Measurements from ENCODE around the gene PRR33. TPM values are rescaled to one million over a fixed set of nuclear protein-coding genes. Genes with fewer than 3 reads are reported as not detected.
"Not testable (repeated sequence)": the region's sequence is repeated elsewhere in the genome, so short reads cannot be mapped to it uniquely, and the experiment has no call there.

PRR33 gene
- total RNA-seq, 1 donor from 2014 or later: not detected

DNA sequence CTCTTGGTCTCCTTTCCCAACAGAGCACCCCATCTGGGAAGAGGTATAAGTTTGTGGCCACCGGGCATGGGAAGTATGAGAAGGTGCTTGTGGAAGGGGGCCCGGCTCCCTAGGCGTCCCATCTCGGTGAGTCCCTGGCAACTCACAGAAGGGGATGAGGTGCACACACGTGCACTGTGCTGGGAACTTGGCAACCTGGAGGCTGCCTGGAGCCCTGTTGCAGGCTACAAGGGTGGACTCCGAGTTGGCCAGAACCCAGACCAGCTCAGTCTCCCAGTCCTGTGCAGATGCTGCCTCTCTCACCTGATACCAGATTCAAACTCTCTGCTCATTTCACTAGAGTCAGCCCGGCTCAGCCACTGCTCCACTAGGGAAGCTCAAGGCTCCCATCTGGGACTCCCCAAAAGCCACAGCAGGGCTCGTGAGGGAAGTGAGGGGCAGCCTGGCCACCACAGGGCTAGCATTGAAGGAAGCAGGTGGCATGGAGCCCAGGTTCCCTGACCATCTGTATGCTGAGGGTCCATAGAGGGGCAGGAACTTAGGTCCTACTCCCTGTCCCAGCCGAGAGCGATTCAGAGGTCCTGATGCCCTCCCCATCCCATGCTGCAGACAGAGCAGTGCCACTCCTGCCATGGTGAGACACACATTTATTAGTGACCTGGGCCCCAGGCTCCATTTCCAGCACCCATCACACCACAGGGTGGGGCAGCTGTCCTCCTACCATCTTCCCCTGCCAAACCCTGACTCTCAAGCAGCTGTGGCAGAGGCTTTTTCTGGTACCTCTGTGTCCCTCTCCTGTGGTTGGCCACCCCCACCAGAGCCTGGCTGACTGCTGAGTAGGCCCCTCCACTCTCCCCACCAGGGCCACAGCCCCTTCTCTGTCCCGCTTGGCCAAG, 4.0 kb downstream of the PRR33 start:
- Histone ChIP-seq H3K4me1 (ENCODE audit: insufficient read depth, low read length) (no peaks in the 10 kb centered on the region), H2AFZ (ENCODE audit: low read depth, low read length) (no peak overlapping the region), H3K36me3 (ENCODE audit: insufficient read depth, low read length) (no peaks in the 10 kb centered on the region), H3K9me3 (ENCODE audit: insufficient read depth, low read depth, low read length) (no peaks in the 10 kb centered on the region), H3K4me2 (ENCODE audit: low read length) (no peak overlapping the region), H3K9ac (ENCODE audit: low read length) (no peak overlapping the region), H3K27me3 (ENCODE audit: insufficient read depth, low read length) (peaks cover 2% of the 10 kb centered on the region), H3K4me3 (ENCODE audit: insufficient read depth, low read depth, low read length) (no peak overlapping the region), H4K20me1 (ENCODE audit: insufficient read depth, low read length) (no peaks in the 10 kb centered on the region), H3K27ac (ENCODE audit: low read depth, low read length) (no peak overlapping the region), H3K79me2 (ENCODE audit: insufficient read depth, low read length) (no peaks in the 10 kb centered on the region)
- TF ChIP-seq EZH2 (IDR thresholded peaks at IDR 0.05; ENCODE audit: insufficient read depth, low read length): no peak
- TF ChIP-seq, protein P1, sequence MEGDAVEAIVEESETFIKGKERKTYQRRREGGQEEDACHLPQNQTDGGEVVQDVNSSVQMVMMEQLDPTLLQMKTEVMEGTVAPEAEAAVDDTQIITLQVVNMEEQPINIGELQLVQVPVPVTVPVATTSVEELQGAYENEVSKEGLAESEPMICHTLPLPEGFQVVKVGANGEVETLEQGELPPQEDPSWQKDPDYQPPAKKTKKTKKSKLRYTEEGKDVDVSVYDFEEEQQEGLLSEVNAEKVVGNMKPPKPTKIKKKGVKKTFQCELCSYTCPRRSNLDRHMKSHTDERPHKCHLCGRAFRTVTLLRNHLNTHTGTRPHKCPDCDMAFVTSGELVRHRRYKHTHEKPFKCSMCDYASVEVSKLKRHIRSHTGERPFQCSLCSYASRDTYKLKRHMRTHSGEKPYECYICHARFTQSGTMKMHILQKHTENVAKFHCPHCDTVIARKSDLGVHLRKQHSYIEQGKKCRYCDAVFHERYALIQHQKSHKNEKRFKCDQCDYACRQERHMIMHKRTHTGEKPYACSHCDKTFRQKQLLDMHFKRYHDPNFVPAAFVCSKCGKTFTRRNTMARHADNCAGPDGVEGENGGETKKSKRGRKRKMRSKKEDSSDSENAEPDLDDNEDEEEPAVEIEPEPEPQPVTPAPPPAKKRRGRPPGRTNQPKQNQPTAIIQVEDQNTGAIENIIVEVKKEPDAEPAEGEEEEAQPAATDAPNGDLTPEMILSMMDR (IDR thresholded peaks at IDR 0.05; ENCODE audit: insufficient read depth, low read depth, low read length): no peak
- peaks cover 18% of the 10 kb centered on the region for H3K27me3 Mint-ChIP-seq (ENCODE audit: low read depth, unreplicated experiment)
- no peak overlapping the region for H3K27ac Mint-ChIP-seq (ENCODE audit: unreplicated experiment)
- FAIRE-seq: no peak
- H3K4me1 Mint-ChIP-seq (ENCODE audit: low read depth, unreplicated experiment): no peaks in the 10 kb centered on the region
- no peak for DNase-seq (ENCODE audit: low read depth)
- no peaks in the 10 kb centered on the region for H3K36me3 Mint-ChIP-seq (ENCODE audit: low read depth, unreplicated experiment)
- no peak overlapping the region for H3K4me3 Mint-ChIP-seq (ENCODE audit: unreplicated experiment)
- no peaks in the 10 kb centered on the region for H3K9me3 Mint-ChIP-seq (ENCODE audit: unreplicated experiment)

DNA sequence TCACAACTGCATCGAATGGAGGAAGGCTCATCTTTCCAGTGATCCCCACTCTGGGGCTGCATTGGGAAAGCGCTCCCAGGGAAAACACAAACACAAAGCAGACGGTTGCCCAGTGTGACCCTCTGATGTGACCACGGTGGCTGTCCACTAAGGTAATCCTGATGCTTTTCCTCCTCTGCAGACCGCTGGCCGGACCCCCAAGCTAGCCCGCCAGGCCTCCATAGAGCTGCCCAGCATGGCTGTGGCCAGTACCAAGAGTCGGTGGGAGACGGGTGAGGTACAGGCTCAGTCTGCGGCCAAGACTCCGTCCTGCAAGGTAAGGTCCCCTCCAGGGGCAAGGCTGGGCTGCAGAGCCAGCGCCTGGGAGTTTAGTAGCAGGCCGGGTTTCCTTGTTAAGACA, 5.1 kb downstream of the PRR33 start:
- not testable (repeated sequence) for H3K4me3 Mint-ChIP-seq (ENCODE audit: unreplicated experiment); H3K9me3 ChIP-seq (ENCODE audit: insufficient read depth, low read depth, low read length); H3K9ac ChIP-seq (ENCODE audit: low read length); H3K4me1 ChIP-seq (ENCODE audit: insufficient read depth, low read length); H3K36me3 Mint-ChIP-seq (ENCODE audit: low read depth, unreplicated experiment); H3K4me3 ChIP-seq (ENCODE audit: insufficient read depth, low read depth, low read length); H3K27ac Mint-ChIP-seq (ENCODE audit: unreplicated experiment); H4K20me1 ChIP-seq (ENCODE audit: insufficient read depth, low read length); H3K36me3 ChIP-seq (ENCODE audit: insufficient read depth, low read length); DNase-seq (ENCODE audit: low read depth); H3K27ac ChIP-seq (ENCODE audit: low read depth, low read length); H3K79me2 ChIP-seq (ENCODE audit: insufficient read depth, low read length); H3K27me3 ChIP-seq (ENCODE audit: insufficient read depth, low read length); FAIRE-seq; H3K4me2 ChIP-seq (ENCODE audit: low read length); H2AFZ ChIP-seq (ENCODE audit: low read depth, low read length); H3K4me1 Mint-ChIP-seq (ENCODE audit: low read depth, unreplicated experiment); H3K9me3 Mint-ChIP-seq (ENCODE audit: unreplicated experiment)
- H3K27me3 Mint-ChIP-seq (ENCODE audit: low read depth, unreplicated experiment): peaks cover 14% of the 10 kb centered on the region

DNA sequence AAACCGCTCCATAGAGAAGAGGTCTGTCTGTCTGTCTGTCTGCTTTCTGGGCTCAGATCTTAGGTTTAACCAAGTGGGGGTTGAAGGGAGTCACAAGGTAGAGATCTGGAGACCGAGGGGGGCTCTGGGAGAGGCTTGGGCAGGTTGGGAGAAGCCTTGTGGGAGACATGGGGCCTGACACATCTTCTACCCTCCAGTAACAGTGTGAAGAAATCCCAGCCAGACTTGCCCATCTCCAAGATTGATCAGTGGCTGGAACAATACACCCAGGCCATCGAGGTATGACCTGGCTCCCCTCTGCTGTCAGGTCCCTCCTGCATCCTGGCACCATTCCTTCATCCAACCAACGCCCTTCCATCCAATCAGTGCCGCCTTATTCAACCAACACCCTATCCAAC, 7.4 kb downstream of the PRR33 start:
- Mint-ChIP-seq H3K4me3 (ENCODE audit: unreplicated experiment) (no peak overlapping the region), H3K9me3 (ENCODE audit: unreplicated experiment) (no peaks in the 10 kb centered on the region), H3K36me3 (ENCODE audit: low read depth, unreplicated experiment) (no peaks in the 10 kb centered on the region), H3K27ac (ENCODE audit: unreplicated experiment) (no peak overlapping the region), H3K27me3 (ENCODE audit: low read depth, unreplicated experiment) (peaks cover 12% of the 10 kb centered on the region), H3K4me1 (ENCODE audit: low read depth, unreplicated experiment) (no peaks in the 10 kb centered on the region)
- Histone ChIP-seq H3K4me3 (ENCODE audit: insufficient read depth, low read depth, low read length) (no peak overlapping the region), H3K9me3 (ENCODE audit: insufficient read depth, low read depth, low read length) (no peaks in the 10 kb centered on the region), H3K27me3 (ENCODE audit: insufficient read depth, low read length) (peaks cover 2% of the 10 kb centered on the region), H4K20me1 (ENCODE audit: insufficient read depth, low read length) (no peaks in the 10 kb centered on the region), H3K79me2 (ENCODE audit: insufficient read depth, low read length) (no peaks in the 10 kb centered on the region), H3K9ac (ENCODE audit: low read length) (no peak overlapping the region), H2AFZ (ENCODE audit: low read depth, low read length) (no peak overlapping the region), H3K4me1 (ENCODE audit: insufficient read depth, low read length) (no peaks in the 10 kb centered on the region), H3K4me2 (ENCODE audit: low read length) (no peak overlapping the region), H3K36me3 (ENCODE audit: insufficient read depth, low read length) (no peaks in the 10 kb centered on the region), H3K27ac (ENCODE audit: low read depth, low read length) (no peak overlapping the region)
- FAIRE-seq (no peak), DNase-seq (ENCODE audit: low read depth) (no peak)
- no peak for TF ChIP-seq EZH2 (IDR thresholded peaks at IDR 0.05; ENCODE audit: insufficient read depth, low read length)
- TF ChIP-seq, protein P1 (IDR thresholded peaks at IDR 0.05; ENCODE audit: insufficient read depth, low read depth, low read length): no peak

All from astrocyte (in vitro differentiated cells and primary cell).